NB4 (cell line): Measurements from ENCODE around the gene BTBD19.

Source experiments
- DNase-seq: peaks from one replicate; pipeline ENCODE4 v3.0.0; 2010; ENCODE audit warnings: low read depth
- H3K4me3 ChIP-seq: one replicate; pipeline ENCODE4 v1.5.1; 2011; ENCODE audit warnings: mild to moderate bottlenecking, low read depth, low read length, moderate library complexity
- MAX ChIP-seq: IDR thresholded peaks from 2 replicates; pipeline ENCODE4 v1.6.1; 2011; ENCODE audit warnings: low read depth, low read length
- MYC ChIP-seq: IDR thresholded peaks from 2 replicates; pipeline ENCODE4 v1.6.1; 2011; ENCODE audit warnings: low read depth, low read length
- POLR2A ChIP-seq: IDR thresholded peaks from 2 replicates; pipeline ENCODE4 v1.6.1; 2011; ENCODE audit warnings: mild to moderate bottlenecking; ENCODE audit not compliant: insufficient read length; ENCODE audit errors: extremely low read depth
- TF ChIP-seq, protein P1 (sequence below): IDR thresholded peaks from one replicate; pipeline ENCODE4 v1.5.1; 2012; ENCODE audit warnings: low read depth, low read length

BTBD19 gene

GRCh38 chr1:44784094-44785028, 24.0 kb upstream of the BTBD19 start:
- TF ChIP-seq MAX (no peak), POLR2A (no peak), MYC (no peak)
- TF ChIP-seq, protein P1, sequence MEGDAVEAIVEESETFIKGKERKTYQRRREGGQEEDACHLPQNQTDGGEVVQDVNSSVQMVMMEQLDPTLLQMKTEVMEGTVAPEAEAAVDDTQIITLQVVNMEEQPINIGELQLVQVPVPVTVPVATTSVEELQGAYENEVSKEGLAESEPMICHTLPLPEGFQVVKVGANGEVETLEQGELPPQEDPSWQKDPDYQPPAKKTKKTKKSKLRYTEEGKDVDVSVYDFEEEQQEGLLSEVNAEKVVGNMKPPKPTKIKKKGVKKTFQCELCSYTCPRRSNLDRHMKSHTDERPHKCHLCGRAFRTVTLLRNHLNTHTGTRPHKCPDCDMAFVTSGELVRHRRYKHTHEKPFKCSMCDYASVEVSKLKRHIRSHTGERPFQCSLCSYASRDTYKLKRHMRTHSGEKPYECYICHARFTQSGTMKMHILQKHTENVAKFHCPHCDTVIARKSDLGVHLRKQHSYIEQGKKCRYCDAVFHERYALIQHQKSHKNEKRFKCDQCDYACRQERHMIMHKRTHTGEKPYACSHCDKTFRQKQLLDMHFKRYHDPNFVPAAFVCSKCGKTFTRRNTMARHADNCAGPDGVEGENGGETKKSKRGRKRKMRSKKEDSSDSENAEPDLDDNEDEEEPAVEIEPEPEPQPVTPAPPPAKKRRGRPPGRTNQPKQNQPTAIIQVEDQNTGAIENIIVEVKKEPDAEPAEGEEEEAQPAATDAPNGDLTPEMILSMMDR, result no peak
- H3K4me3 ChIP-seq, result no peak overlapping the region
- DNase-seq, result peak; percentile 30

DNA sequence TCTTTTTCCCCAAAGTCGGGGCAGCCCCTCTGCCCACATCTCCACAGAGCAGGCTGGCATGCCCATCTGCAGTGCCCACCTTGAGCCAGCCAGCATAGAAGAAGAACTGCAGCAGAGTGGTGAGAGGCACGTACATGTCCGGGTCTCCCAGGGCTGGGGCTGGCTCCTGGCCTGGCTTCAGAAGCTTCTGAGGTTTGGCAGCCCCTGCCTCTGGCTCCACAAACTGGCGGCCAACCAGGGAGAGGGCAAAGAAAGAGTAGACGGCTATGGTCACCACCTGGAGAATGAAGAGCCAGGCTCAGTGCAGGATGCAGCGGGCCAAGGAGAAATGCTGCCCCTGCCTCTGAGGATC, 23.3 kb upstream of the BTBD19 start:
- no peak overlapping the region for H3K4me3 ChIP-seq
- TF ChIP-seq MYC (no peak), POLR2A (no peak), MAX (no peak)
- TF ChIP-seq, protein P1, result no peak

GRCh38 chr1:44785501-44786137, 22.7 kb upstream of the BTBD19 start:
- DNase-seq, result no peak
- TF ChIP-seq MYC, result no peak
- TF ChIP-seq, protein P1, result no peak
- no peak for TF ChIP-seq POLR2A
- no peak for TF ChIP-seq MAX
- no peak overlapping the region for H3K4me3 ChIP-seq

More for the DNA sequence above, 23.3 kb upstream of the BTBD19 start:
- DNase-seq, result no peak

DNA sequence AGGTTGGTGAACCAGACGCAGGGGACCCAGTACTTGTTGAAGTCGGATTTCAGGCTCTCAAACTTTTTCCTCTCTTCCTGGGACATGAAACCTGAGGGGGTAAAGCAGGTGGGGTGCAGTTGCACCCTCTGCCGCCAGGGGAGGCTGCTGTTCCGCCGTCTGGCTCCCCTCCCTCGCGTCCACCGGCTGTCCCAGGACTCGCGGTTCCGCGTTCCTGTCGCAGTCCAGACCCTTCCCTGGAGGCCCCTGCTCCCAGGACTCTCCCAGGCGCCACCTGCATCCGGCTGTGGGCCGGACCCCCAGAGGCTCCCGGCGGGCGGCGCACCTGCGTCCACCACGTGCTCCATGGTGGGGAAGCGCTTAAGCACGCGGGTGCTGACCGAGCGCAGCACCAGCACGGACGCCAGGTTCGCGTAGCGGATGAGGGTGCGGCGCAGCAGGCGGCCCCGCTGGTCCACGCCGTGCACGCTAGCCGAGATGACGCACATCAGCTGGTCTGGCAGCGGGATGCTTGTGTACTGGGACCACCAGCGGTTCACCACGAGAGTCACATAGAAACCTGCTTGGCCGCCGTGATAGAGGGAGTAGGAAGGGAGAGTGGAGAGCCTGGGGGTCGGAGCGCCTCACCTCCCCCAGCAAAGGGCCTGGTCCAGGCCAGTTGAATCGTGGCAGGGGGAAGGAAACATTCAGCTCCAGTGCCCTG, 22.0 kb upstream of the BTBD19 start:
- no peak overlapping the region for H3K4me3 ChIP-seq
- DNase-seq, result peak; percentile 53
- no peak for TF ChIP-seq MAX
- TF ChIP-seq, protein P1, result peak; percentile 74
- no peak for TF ChIP-seq POLR2A
- no peak for TF ChIP-seq MYC

DNA sequence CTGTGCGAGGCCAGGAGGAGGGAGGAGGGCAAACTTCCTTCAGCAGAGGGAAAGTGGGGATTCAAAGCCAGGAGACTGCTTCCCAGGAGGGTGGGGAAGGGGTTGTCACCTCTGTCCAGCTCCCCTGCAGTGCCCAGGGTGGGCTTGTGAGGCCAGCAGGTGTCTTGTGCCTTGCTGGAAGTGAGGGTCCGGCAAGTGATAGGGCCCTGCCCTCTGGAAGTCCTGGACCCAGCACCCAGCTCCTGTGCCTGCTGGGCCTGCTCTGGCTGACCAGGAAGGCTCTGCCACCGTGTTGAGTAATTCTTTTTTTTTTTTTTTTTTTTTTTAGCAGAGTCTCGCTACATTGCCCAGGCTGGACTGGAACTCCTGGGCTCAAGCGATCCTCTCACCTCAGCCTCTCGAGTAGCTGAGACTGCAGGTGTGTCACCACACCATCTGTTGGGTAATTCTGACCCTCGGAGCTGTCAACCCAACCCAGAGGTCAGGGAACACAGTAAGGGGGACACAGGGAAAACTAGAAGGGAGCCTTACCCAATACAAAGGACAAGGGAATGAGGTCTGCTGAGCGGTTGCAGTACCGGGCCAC, 21.4 kb upstream of the BTBD19 start:
- TF ChIP-seq POLR2A (no peak), MAX (no peak), MYC (no peak)
- TF ChIP-seq, protein P1, result no peak
- DNase-seq, result no peak
- no peak overlapping the region for H3K4me3 ChIP-seq
